Activated T-helper 2 cell treated with anti-CD3 and anti-CD28 coated beads, Interferon-gamma antibody, Interleukin-2, Interleukin-4, amounts not matched to agents 10 μg/mL and 5 μg/mL and 100 μg/mL, durations not matched to agents 14 hours and 24 hours and 36 hours (primary cell): Measurements from ENCODE around the gene DEGS2. TPM values are rescaled to one million over a fixed set of nuclear protein-coding genes. Genes with fewer than 3 reads are reported as not detected.

Experiments used
- DNase-seq: peaks from one replicate; pipeline ENCODE4 v3.0.0; 2021; ENCODE audit warnings: low spot score
- H3K27ac Mint-ChIP-seq: one replicate; pipeline ENCODE4 v1.8.0; 2021; ENCODE audit warnings: mixed read lengths
- H3K27me3 Mint-ChIP-seq: one replicate; pipeline ENCODE4 v1.8.0; 2021; ENCODE audit warnings: low read depth, mixed read lengths
- H3K36me3 Mint-ChIP-seq: one replicate; pipeline ENCODE4 v1.8.0; 2021; ENCODE audit warnings: low read depth, mixed read lengths
- H3K4me1 Mint-ChIP-seq: one replicate; pipeline ENCODE4 v1.8.0; 2021; ENCODE audit warnings: low read depth, mixed read lengths
- H3K4me3 Mint-ChIP-seq: one replicate; pipeline ENCODE4 v1.8.0; 2021; ENCODE audit warnings: low read depth, mild to moderate bottlenecking, moderate library complexity, mixed read lengths
- H3K9me3 Mint-ChIP-seq: one replicate; pipeline ENCODE4 v1.8.0; 2021; ENCODE audit warnings: mixed read lengths
- intact Hi-C: fragments of 100-400 bp; cut with micrococcal nuclease; formaldehyde crosslinking; loops from one replicate; pipeline ENCODE4 v1.15.1; 2023
- total RNA-seq: library from RNA; stranded (reverse); gene quantifications from 2 replicates; pipeline ENCODE4 v1.2.3, GENCODE V29; 2022

Gene DEGS2
- total RNA-seq, 1 donor from 2014 or later: 0.41 TPM

DNA sequence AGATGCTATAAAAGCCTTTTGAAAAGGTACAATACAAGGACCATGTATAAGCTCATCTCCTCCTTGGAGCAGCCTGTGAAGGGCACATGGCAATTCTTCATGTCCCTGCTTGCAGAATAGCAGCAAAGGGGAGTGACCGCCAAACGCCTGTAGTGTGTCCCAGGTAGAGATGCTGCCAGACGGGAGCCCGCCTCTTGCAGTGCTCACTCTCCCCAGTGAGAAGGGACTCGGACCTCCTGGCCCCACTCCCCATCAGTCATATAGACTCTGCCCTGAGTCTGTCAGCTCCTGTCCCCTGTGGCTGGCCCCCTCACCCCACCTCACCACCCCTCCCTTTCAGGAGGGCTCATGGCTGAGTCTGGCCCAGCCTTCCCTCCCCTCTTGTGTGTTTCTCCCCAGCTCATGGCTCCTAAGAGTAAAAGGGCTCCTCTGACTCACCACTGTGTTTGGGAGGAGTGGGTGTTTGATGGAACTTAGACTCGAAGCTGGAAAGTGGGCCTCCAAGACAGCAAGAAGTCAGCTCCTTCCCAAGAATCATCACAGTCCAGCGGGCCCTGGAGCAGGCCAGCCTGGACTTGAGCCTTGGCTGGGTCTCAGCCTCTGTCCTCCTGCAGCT is 40.9 kb downstream of the DEGS2 start:
- peak overlapping the region; percentile 60 for H3K27ac Mint-ChIP-seq
- no peak overlapping the region for H3K4me3 Mint-ChIP-seq

DNA sequence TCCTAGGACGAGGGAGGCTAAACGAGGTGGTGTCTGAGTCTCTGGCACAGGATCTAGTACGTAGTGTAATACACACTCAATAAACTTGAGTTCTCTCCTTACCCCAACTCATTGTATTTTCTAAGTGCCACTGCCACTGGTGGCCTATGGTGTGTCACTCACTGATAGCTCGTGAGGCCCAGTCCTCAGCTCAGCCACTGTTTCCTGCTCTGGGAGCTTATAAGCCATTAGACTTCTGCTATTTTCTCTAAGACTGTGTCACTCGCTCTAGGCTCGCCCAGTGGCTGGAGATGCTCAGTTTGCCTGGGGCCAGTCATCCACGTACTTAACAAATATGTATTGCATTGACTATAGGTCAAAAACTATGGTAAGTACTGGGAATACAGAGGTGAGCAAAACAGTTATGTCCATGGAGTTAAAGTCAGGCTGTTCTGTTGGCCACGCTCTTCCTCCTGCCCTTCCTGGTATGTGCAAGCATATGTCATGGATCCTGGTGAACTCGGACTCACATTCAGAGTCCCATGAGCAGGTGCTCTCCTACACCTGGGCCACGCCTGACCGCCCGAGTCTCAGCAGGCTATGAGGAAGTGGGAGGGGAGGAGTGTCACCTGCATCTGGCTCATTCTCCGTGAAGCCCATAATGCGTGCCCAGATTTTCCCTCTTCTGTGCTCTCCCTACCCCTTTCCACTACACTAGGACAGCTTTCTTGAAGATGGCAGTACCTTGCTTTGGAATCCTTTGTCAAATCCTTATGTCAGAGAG is 41.6 kb downstream of the DEGS2 start:
- no peak for DNase-seq
- intact Hi-C loops: no loop called here
- H3K27ac Mint-ChIP-seq: peak overlapping the region; percentile 47

More for the DNA sequence above, 40.9 kb downstream of the DEGS2 start:
- peaks cover 14% of the 10 kb centered on the region for H3K4me1 Mint-ChIP-seq
- H3K9me3 Mint-ChIP-seq: no peaks in the 10 kb centered on the region
- peaks cover 60% of the 10 kb centered on the region for H3K36me3 Mint-ChIP-seq
- H3K27me3 Mint-ChIP-seq: no peaks in the 10 kb centered on the region
- no peak for DNase-seq
- intact Hi-C loops: no loop called here

GRCh38 chr14:100117026-100117425 is 42.4 kb downstream of the DEGS2 start:
- no peaks in the 10 kb centered on the region for H3K27me3 Mint-ChIP-seq
- intact Hi-C loops: no loop called here
- no peak for DNase-seq
- peak overlapping the region; percentile 17 for H3K27ac Mint-ChIP-seq
- H3K4me1 Mint-ChIP-seq: peaks cover 23% of the 10 kb centered on the region
- no peaks in the 10 kb centered on the region for H3K9me3 Mint-ChIP-seq
- H3K4me3 Mint-ChIP-seq: no peak overlapping the region
- H3K36me3 Mint-ChIP-seq: peaks cover 68% of the 10 kb centered on the region

More for the DNA sequence above, 41.6 kb downstream of the DEGS2 start:
- H3K36me3 Mint-ChIP-seq: peaks cover 62% of the 10 kb centered on the region
- no peaks in the 10 kb centered on the region for H3K9me3 Mint-ChIP-seq
- H3K4me1 Mint-ChIP-seq: peaks cover 17% of the 10 kb centered on the region
- H3K27me3 Mint-ChIP-seq: no peaks in the 10 kb centered on the region
- no peak overlapping the region for H3K4me3 Mint-ChIP-seq

DNA sequence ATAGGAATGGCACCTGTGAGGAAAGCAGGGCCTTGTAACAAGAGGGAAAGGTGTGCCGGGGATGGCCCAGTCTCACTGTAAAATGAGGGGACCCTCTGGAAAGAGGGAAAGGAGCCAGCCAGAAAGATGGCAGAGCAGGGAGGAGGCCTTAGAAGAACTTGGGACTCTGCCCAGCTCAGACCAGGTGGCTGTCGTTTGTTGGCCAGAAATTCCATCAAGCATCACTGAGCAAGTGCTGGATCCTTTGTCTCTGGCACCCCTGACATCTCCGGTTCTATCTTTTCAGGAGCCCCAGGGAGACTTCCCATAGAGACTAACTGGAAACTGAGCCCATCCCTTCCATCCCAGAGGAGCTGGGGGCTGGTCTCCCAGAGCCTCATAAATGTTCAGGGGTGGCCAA is 43.3 kb downstream of the DEGS2 start:
- intact Hi-C loops: no loop called here
- Mint-ChIP-seq H3K27me3 (no peaks in the 10 kb centered on the region), H3K4me1 (peaks cover 23% of the 10 kb centered on the region), H3K9me3 (no peaks in the 10 kb centered on the region), H3K4me3 (no peak overlapping the region), H3K27ac (no peak overlapping the region), H3K36me3 (peaks cover 67% of the 10 kb centered on the region)
- DNase-seq: no peak

GRCh38 chr14:100115726-100116125 is 43.7 kb downstream of the DEGS2 start:
- Mint-ChIP-seq H3K9me3 (no peaks in the 10 kb centered on the region), H3K4me3 (no peak overlapping the region), H3K4me1 (peaks cover 23% of the 10 kb centered on the region), H3K27ac (no peak overlapping the region), H3K27me3 (no peaks in the 10 kb centered on the region), H3K36me3 (peaks cover 67% of the 10 kb centered on the region)
- DNase-seq: no peak
- intact Hi-C loops: no loop called here

- Mint-ChIP-seq H3K4me3 (no peak overlapping the region), H3K27me3 (no peaks in the 10 kb centered on the region), H3K27ac (no peak overlapping the region), H3K36me3 (peaks cover 65% of the 10 kb centered on the region), H3K4me1 (peaks cover 21% of the 10 kb centered on the region), H3K9me3 (no peaks in the 10 kb centered on the region)
- intact Hi-C loops: no loop called here
- DNase-seq: no peak
These were observed 44.2 kb downstream of the DEGS2 start for GRCh38 chr14:100115236-100115635.

GRCh38 chr14:100114109-100114765 is 45.2 kb downstream of the DEGS2 start:
- no peak for DNase-seq
- no peak overlapping the region for H3K27ac Mint-ChIP-seq
- peaks cover 24% of the 10 kb centered on the region for H3K4me1 Mint-ChIP-seq
- no peaks in the 10 kb centered on the region for H3K9me3 Mint-ChIP-seq
- intact Hi-C loops: no loop called here
- no peak overlapping the region for H3K4me3 Mint-ChIP-seq
- H3K36me3 Mint-ChIP-seq: peaks cover 68% of the 10 kb centered on the region
- no peaks in the 10 kb centered on the region for H3K27me3 Mint-ChIP-seq

DNA sequence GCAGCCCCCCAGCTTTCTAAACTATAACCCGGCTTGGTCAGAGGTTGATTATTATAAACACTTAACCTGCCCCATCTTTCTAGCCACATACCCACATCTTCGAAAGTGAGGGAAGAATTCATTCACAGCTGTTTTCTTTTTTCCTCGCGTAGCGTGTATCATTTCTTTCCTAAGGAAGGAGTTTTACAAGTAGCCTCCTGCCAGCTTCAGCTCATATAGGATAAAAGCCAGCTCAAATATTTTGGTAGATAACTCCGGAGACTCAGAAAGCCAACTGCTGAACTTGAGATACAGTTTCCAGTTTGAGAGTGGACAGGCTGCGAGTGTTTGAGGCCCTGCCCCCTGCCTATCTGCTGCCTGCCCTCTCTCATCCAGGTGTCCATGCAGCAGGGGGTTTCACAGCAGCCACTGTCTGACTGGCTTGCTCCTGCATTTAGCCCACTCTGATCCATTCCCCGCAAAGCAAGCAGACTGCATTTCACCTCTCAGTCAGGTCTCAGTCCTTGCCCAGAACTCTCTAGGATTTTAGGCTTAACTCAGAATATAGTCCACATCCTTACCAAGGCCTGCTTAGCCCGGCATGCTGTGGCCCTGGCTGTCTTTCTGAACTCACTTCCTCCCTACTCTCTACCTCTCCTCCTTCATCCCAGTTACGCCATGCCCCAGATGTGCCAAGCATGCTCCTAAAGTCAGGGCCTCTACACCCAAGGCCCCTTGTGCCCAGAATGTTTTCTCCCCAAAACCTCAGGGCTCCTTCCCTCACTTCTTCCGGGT is 47.3 kb downstream of the DEGS2 start:
- no peaks in the 10 kb centered on the region for H3K9me3 Mint-ChIP-seq
- peaks cover 68% of the 10 kb centered on the region for H3K36me3 Mint-ChIP-seq
- peak overlapping the region; percentile 72 for H3K27ac Mint-ChIP-seq
- H3K4me3 Mint-ChIP-seq: no peak overlapping the region
- peaks cover 34% of the 10 kb centered on the region for H3K4me1 Mint-ChIP-seq
- no peak for DNase-seq
- intact Hi-C loops: no loop called here
- H3K27me3 Mint-ChIP-seq: no peaks in the 10 kb centered on the region

DNA sequence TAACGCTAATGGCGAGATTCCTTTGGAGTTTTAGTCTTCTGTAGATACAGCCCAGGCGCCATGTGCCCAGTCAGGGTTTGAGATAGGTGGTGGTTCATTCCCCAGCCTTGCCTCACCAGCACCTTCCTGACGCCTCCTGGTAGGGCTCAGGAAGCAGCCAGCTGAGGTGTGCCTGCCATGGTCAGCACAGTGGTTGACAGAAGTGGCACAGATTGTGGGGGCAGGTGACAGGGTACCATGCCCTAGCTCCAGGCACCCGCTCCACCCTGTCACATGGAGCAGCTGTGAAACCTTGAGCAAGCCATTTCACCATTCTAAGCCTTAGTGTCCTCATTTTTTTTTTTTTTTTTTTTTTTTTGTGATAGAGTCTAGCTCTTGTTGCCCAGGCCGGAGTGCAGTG is 48.6 kb downstream of the DEGS2 start:
- H3K36me3 Mint-ChIP-seq: peaks cover 72% of the 10 kb centered on the region

DNA sequence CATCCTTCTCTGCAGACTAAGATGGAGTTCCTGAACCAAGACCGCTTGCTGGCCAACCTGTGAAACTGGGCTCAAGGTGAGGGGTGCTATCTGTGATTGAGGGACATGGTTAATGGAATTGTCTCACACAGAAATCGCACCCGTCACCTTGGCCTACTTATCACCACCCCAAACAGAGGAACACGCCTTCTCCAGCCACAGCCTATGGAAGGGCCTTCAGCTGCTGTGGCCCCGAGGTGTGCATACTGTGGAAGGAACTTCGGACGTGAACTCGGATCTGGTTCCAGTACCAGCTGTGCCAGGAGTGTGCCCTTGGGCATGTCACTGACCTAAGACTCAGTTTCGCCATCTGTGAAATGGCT is 49.9 kb downstream of the DEGS2 start:
- Mint-ChIP-seq H3K9me3 (no peaks in the 10 kb centered on the region), H3K27ac (peak overlapping the region; percentile 86), H3K36me3 (peaks cover 69% of the 10 kb centered on the region), H3K27me3 (no peaks in the 10 kb centered on the region), H3K4me1 (peaks cover 58% of the 10 kb centered on the region), H3K4me3 (no peak overlapping the region)
- DNase-seq: no peak
- intact Hi-C loops: loop anchor here (5.0 kb wide), 1 partner anchor 83 kb away; no protein-coding TSS in a partner anchor

More for the DNA sequence above, 48.6 kb downstream of the DEGS2 start:
- Mint-ChIP-seq H3K4me1 (peaks cover 47% of the 10 kb centered on the region), H3K27ac (no peak overlapping the region), H3K9me3 (no peaks in the 10 kb centered on the region), H3K27me3 (no peaks in the 10 kb centered on the region), H3K4me3 (no peak overlapping the region)
- DNase-seq: no peak
- intact Hi-C loops: no loop called here

DNA sequence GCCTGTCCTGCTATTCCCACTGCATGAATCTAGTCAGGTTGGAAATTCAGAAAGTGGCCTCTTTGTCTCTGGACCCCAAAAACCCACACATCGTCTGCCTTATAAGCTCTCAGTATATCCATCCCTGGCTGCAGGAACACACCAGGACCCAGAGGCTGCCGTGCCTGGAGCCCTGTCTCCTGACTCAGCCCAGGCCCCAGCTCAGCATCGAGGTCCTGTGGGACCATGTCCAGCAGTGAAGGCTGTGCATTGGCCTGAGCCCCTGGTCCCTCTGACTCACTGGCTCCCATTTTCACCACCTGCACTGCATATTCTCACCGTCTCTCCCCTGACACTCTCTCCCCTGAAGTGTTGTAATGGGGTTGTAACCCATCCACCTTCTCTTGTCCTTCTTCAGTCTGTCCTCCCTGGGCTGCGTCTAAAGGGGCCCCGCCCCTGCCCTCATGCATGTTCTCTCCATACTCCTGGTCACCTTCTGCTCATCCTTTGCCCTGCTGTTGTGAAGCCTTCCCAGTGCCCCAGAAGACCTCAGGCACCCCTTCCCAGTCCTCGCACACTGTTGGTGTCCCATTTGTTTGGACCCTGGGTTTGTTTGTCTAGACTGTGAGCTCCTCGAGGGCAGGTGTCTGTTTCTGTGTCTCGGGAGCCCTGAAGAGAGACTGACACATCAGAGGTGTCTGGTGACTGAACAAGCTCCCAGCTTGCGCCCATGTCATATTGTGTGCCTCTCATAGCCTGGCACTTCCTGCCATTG is 50.4 kb downstream of the DEGS2 start:
- Mint-ChIP-seq H3K27me3 (no peaks in the 10 kb centered on the region), H3K36me3 (peaks cover 72% of the 10 kb centered on the region), H3K4me1 (peaks cover 63% of the 10 kb centered on the region), H3K27ac (peak overlapping the region; percentile 86), H3K4me3 (no peak overlapping the region), H3K9me3 (no peaks in the 10 kb centered on the region)
- no peak for DNase-seq
- intact Hi-C loops: loop anchor here (1.0 to 5.0 kb wide), 4 partner anchors 37 to 127 kb away; no protein-coding TSS in a partner anchor
